Astrocyte of the spinal cord (primary cell): ENCODE measurements around the gene NCAM1.

Experiments
- DNase-seq: peaks from one replicate; pipeline ENCODE4 v3.0.0; 2011; ENCODE audit warnings: low read depth, low spot score
- H3K4me3 ChIP-seq: 2 replicates; pipeline ENCODE4 v1.5.1; 2011; ENCODE audit warnings: low read depth, mild to moderate bottlenecking, low read length, moderate library complexity
- in situ Hi-C: cut with HindIII; loops from 2 replicates; pipeline ENCODE4 v1.10.0; 2017; ENCODE audit warnings: low sequenced_read_pairs
- TF ChIP-seq, protein P1 (sequence below): IDR thresholded peaks from 2 replicates; pipeline ENCODE4 v1.5.1; 2012; ENCODE audit warnings: low read depth, mild to moderate bottlenecking, low read length, inconsistent platforms

The NCAM1 gene

DNA sequence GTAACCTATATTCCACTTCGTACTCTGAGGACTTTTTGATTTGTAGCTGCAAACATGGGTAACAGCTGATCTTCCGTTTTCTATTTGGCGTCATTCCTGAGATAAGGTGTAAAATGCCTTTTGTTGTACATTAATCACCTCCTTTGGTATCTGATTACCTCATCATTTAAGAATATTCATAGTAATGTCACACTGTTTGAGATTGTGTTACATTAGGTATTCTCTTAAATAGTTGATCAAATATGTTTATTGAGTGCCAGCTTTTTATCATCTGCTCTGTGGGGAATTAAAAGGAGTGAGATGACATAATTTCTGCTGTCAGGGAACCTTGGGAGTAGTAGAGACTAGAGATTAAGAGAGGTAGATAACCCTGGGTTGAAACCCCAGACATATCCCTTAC lies 5.9 kb downstream of the NCAM1 start:
- TF ChIP-seq, protein P1, sequence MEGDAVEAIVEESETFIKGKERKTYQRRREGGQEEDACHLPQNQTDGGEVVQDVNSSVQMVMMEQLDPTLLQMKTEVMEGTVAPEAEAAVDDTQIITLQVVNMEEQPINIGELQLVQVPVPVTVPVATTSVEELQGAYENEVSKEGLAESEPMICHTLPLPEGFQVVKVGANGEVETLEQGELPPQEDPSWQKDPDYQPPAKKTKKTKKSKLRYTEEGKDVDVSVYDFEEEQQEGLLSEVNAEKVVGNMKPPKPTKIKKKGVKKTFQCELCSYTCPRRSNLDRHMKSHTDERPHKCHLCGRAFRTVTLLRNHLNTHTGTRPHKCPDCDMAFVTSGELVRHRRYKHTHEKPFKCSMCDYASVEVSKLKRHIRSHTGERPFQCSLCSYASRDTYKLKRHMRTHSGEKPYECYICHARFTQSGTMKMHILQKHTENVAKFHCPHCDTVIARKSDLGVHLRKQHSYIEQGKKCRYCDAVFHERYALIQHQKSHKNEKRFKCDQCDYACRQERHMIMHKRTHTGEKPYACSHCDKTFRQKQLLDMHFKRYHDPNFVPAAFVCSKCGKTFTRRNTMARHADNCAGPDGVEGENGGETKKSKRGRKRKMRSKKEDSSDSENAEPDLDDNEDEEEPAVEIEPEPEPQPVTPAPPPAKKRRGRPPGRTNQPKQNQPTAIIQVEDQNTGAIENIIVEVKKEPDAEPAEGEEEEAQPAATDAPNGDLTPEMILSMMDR = no peak
- DNase-seq = no peak
- in situ Hi-C loops = no loop called here
- H3K4me3 ChIP-seq = no peak overlapping the region

DNA sequence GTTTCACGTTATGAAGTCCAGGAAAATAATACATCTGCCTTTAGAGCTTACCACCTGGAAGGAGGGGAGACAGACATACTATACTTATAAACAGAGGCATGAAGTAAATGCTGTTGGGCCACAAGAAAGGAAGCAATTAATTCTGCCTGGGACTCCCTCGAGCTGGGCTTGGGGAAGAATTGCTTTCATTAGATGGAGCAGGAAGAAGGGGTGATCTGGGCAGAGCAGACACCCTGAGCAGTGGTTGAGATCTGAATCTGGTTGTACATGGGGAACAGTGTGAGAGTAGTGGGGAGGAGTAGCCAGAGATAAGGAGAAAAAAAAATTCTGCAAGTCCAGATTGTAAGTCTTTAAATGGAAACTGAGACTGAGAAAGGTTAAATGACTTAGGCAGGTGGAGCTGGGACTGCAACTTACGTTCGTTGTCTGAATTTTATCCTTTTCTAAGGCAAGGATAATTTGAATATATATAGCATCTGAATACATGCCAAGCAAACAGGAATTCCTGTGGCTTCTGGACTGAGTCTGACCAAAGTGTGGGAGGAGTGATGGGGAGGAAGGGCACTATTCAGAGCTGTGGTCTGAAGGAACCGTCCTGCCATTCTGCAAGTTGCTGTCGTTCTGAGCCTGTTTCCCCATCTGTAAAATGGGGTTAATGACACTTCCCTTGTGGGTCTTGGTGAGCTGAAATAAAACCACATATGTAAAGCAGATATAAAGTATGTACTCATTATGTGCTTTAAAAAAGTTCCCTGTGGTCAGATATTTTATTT lies 7.9 kb downstream of the NCAM1 start:
- TF ChIP-seq, protein P1 = no peak
- no peak overlapping the region for H3K4me3 ChIP-seq
- in situ Hi-C loops = no loop called here
- DNase-seq = peak; percentile 68

DNA sequence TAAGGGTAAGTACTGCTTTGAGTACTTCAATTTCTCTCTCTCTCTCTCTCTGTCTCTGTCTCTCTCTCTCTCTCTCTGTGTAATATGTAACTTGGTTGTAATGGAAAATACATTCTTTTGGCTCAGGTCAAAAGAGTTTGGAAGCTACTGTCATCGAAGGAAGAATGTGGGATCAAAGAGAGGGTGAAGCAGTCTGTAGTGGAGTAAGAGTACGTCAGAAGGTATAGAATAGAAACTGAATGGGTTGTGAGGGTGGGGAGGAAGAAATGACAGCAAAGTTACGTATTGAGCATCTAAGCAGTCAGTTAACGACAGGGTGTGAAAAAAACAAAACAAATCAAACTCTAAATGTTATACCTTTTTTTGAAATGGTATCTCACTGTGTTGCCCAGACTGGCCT lies 10.0 kb downstream of the NCAM1 start:
- in situ Hi-C loops = no loop called here
- TF ChIP-seq, protein P1 = no peak
- DNase-seq = no peak
- no peak overlapping the region for H3K4me3 ChIP-seq

DNA sequence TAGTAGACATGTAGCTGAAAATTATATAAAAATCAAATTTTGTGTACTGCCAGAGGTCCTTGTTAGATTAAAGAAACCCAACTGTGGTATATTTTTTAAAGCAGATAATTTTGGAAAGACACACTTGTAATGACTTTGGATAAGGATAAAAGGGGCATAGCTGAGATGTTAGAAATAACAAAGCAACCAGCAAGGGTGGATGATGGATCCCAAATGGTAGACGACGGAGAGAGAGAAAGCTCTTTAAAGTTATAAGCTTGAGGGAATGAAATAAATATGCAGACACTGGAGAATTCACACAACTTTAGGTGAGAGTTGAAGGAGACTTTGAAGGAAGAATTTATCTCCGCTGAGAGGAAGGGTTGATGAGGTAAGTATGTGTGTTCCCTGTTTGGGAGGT lies 10.6 kb downstream of the NCAM1 start:
- no peak for DNase-seq
- in situ Hi-C loops = no loop called here
- TF ChIP-seq, protein P1 = no peak
- no peak overlapping the region for H3K4me3 ChIP-seq

DNA sequence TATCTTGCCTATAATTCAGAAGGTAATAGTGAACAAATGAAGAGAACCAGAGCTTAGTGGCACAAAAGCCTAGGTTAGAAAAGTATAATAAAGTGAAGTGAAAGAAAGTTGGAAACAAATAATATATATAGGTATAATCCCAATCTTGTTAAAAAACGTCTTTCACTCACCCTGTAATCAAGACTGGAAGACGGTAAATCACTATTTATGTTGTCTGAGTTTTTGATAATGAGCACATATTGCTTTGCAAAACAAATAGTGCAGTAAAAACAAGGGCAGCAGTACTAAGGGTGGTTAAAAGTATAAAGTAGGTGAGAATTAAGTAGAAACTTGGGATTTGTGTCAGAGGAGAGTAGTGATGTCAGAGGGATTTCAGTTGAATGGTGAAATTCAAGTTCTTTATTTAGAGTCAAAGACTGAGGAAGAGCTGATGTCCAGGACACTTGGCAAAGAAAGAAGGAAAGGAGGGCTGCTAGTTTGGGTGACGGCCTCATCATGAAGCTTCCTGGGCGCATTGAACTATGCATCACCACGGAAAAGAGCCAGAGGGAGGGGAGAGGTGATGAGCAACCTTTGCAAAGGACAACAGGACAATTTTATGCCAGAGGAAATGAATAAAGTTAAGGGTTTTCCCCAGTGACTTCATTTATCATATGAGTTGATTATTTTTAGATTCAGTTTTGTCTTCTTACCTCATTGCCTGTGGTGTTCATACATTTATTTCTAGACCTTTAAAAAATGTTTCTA lies 11.4 kb downstream of the NCAM1 start:
- in situ Hi-C loops = no loop called here
- no peak overlapping the region for H3K4me3 ChIP-seq
- TF ChIP-seq, protein P1 = no peak
- no peak for DNase-seq

DNA sequence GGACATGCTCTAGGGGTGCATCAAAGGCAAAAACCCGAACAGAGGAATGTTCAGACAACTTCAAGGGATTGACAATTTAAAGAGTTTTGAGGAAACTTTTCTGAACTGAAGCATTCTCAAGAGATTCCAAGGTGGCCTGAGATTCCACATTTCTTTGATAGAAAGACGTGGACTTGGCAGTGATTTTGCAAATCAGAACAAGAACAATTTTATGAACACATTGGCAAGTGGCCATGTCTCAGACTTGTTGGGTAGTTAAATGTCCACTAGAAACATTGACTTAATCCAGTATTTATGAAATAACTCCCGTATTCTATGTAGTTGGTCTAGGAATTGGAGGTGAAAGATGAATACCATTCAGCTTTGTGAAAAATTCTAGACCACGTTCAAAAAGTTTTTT lies 13.8 kb downstream of the NCAM1 start:
- TF ChIP-seq, protein P1 = no peak
- in situ Hi-C loops = no loop called here
- no peak overlapping the region for H3K4me3 ChIP-seq
- DNase-seq = no peak
